Activated CD4-positive, alpha-beta T cell treated with anti-CD3 and anti-CD28 coated beads for 48 hours (primary cell): Measurements from ENCODE around the gene EID3.

Experiments used
- DNase-seq: peaks from one replicate; pipeline ENCODE4 v3.0.0-alpha.2; 2020

The EID3 gene

DNA sequence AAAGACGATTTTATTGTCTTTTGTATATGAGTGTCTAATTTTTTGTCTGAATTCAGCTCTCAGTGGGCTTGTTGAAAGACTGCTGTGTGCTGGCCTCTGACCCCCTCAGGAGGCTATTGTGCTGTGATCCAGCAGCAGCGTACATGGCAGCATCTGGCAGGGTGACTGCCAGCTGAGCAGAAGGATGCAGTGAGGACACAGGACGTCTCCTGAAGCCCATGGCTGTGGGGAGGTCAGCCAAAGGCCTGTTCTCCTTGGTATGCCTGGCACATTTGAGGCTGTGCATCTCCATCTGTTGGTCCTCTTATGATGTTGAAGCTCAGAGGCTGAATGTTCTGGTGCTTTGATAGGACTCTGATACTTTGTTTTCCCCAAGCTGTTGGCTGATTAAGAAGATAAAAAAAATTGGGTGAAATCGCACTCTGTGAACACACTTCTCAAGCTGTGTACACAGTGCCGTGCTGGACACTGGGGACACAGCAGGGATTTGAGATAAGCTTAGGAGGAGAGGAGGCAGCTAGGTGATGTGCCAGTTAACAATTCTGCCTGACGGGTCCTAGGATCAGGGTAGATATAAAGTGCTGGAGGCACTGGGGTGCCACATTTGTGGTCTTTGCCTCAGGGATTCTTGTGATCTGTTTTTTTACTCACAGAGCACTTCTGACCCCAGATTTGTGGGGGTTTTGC, 37.5 kb downstream of the EID3 start:
- DNase-seq, result no peak

DNA sequence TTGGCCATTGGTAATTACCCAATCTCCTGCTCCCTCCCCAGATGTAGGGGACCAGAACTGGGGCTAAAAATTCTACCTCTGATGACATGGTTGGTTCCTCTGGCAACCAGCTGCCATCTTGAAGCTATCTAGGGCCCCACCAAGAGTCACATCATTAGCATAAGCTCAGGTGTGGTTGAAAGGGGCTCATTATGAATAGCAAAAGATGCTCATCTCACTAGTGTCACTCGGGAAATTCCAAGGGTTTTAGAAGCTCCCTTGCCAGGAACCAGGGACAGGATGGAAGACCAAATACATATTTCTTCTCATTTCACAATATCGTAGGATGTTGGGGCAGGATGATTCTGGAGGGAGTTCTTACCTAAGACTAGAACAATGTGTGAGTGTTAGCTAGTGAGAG, 38.6 kb downstream of the EID3 start:
- no peak for DNase-seq

DNA sequence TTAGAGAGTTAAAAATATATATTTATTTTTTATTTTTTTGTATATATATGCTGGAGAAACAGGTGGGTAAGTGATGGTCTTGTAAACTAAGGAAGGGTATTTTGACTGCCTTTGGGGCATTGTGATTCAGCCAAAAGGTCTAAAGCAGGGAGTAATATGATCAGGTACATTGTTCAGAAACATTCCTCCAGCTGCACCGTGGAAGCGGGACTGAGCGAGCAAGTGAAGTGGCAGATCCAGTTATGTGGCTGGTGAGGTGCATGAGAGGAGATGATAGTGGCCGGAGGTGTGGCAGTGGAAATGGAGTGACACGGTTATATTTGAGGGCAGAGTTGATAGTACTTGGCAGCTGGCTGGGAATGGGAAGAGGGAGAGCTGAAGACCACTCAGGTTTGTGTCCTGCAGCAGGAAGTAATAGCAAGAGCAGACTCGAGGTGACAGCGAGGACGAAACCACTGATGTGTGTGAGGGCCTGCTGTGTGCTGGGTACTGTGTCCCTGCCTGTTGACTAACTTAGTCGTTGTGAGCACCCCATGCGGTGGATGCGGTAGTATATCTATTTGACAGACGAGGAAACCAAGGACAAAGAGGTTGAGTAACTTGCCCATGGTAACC, 39.2 kb downstream of the EID3 start:
- no peak for DNase-seq

DNA sequence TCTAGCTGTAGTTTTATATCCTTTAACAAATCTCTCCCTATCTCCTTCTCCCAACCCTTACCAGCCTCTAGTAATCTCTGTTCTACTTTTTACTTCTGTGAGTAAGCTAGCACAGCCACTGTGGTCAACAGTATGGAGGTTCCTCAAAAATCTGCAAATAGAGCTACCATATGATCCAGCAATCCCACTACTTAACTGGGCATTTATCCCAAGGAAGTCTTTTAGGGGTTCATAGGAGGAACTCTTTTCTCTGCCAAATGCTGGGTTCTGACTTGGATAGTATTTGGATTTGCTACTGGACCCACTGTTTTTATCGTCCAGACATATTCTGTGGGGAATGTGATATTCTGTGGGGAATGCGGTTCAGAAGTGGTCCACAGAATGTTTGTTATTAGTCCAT, 41.1 kb downstream of the EID3 start:
- no peak for DNase-seq

GRCh38 chr12:104345234-104346066, 41.9 kb downstream of the EID3 start:
- no peak for DNase-seq

DNA sequence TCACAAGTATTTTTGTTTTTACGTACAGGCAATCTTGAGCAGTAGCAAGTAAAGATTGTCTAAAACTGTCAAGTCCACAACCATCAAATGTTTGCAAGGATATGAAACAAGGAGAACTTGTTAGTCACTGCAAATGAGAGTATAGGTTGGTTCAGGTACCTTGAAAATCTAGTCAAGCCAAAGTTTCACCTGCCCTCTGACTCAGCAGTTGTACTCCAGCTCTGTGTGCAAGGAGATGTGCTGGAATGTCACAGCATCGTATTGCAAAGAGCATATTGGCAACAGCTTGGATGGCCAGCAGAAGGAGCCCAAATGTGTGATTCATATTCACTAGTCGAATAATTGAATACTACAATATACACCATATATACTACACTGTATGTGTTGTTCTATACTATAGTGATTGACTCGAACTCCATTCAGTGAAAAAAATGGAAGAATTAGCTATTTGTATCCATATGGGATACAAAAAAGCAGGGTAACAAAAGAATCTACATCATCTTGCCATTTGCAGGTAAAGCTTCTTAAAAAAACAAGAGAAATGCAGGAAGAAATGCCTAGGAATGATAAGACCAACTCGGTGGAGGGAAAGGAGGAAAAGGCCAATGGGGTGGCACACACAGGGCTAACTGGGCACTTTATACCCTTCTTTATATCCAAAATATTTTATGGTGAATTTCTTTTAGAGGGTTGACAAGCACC, 44.0 kb downstream of the EID3 start:
- DNase-seq, result no peak

GRCh38 chr12:104348283-104348993, 44.9 kb downstream of the EID3 start:
- DNase-seq, result no peak

- no peak for DNase-seq
These were observed 45.5 kb downstream of the EID3 start for GRCh38 chr12:104348994-104349494.

- no peak for DNase-seq
These were observed 46.9 kb downstream of the EID3 start for GRCh38 chr12:104350211-104351056.

- no peak for DNase-seq
These were observed 47.8 kb downstream of the EID3 start for GRCh38 chr12:104351057-104351983.

DNA sequence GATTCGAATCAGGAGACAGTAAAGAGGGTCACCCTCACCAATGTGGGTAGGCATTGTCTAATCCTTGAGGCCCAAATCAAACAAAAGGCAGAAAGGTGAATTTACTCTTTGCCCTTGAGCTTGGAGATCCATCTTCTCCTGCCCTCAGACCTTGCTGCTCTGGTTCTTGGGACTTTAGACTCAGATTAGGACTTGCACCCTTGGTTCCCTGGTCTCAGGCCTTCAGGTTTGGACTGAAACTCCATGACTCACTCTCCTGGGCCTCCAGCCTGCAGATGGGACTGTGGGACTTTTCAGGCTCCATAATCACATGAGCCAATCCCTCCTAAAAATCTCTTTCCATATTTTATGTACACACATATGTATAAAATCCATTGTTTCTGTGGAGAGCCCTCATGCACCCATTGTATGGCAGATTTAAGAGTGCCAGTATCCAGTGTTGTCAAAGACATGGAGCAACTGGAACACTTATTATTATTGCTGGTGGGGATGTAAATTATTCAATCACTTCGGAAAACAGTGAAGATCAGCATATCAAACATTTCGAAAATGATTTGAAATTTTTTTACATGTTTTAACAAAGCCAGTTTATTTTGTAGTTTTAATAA, 48.7 kb downstream of the EID3 start:
- DNase-seq, result no peak

GRCh38 chr12:104353012-104353981, 49.8 kb downstream of the EID3 start:
- no peak for DNase-seq

DNA sequence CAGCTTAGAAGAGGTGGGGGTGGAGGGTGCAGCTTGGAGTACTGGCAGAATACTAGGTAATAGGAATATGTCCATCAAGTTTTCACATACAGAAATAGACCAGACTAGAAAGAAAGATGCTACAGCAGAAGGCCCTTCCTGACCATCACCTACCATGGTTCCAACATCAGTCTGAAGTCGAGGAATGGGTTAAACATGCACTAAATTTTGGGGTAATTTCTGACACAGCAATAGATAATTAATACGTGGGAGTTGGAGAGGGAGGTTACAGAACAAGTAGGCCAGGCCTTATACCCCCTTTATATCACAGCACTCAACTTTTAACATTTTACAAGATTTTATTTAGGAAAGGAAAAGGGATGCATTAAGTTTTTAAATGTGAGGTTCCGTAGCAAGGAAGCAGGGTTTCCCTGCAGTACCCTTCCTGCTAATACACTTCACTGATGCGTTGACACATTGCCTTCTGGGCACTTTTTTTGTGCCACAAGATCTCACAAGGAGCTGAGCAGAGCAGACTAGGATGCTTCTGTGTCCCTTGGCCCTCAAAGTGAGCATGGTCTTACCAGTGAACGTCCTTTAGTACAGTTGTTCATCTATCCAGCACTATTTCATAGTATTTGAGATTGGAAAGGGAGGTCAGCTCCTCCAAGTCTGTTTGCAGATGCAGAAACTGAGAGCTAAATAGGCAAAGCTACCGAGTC, 50.8 kb downstream of the EID3 start:
- no peak for DNase-seq
